GM18502 (cell line): Measurements from ENCODE around the gene SLC66A2.

Source experiments
- ATAC-seq: cut with Tn5 transposase; IDR thresholded peaks from one replicate; pipeline ENCODE4 v1.9.1; 2021; ENCODE audit warnings: mild to moderate bottlenecking; ENCODE audit not compliant: unreplicated experiment, poor library complexity

SLC66A2 gene

GRCh38 chr18:79923896-79924585 lies 27.4 kb downstream of the SLC66A2 start:
- ATAC-seq = no peak

- no peak for ATAC-seq
These were observed 28.5 kb downstream of the SLC66A2 start for GRCh38 chr18:79922971-79923411.

GRCh38 chr18:79921984-79922965 lies 29.2 kb downstream of the SLC66A2 start:
- ATAC-seq = no peak

GRCh38 chr18:79919089-79919488 lies 32.4 kb downstream of the SLC66A2 start:
- no peak for ATAC-seq

GRCh38 chr18:79918615-79919011 lies 32.8 kb downstream of the SLC66A2 start:
- ATAC-seq = no peak

- ATAC-seq = no peak
These were observed 33.4 kb downstream of the SLC66A2 start for GRCh38 chr18:79917853-79918614.

- no peak for ATAC-seq
These were observed 34.1 kb downstream of the SLC66A2 start for GRCh38 chr18:79917169-79917852.

- ATAC-seq = no peak
These were observed 34.8 kb downstream of the SLC66A2 start for GRCh38 chr18:79916546-79917168.

- ATAC-seq = no peak
These were observed 35.3 kb downstream of the SLC66A2 start for GRCh38 chr18:79916128-79916494.

- ATAC-seq = no peak
These were observed 36.0 kb downstream of the SLC66A2 start for GRCh38 chr18:79915161-79916127.

- no peak for ATAC-seq
These were observed 36.8 kb downstream of the SLC66A2 start for GRCh38 chr18:79914614-79915160.

- no peak for ATAC-seq
These were observed 38.2 kb downstream of the SLC66A2 start for GRCh38 chr18:79912994-79913831.

GRCh38 chr18:79912409-79912991 lies 39.0 kb downstream of the SLC66A2 start:
- no peak for ATAC-seq

- ATAC-seq = no peak
These were observed 39.8 kb downstream of the SLC66A2 start for GRCh38 chr18:79911344-79912270.

- ATAC-seq = no peak
These were observed 40.7 kb downstream of the SLC66A2 start for GRCh38 chr18:79910563-79911343.
